22Rv1 (cell line): ENCODE measurements around the gene PSMB8.

Experiments
- CTCF ChIP-seq: fragments of 450-650 bp; IDR thresholded peaks from 2 replicates; pipeline ENCODE4 v1.5.1; 2017; ENCODE audit warnings: mild to moderate bottlenecking
- ZFX ChIP-seq: fragments of 450-650 bp; IDR thresholded peaks from 2 replicates; pipeline ENCODE4 v1.6.1; 2017; ENCODE audit warnings: antibody characterized with exemption, borderline replicate concordance

- TF ChIP-seq CTCF (no peak), ZFX (no peak)
Measured at GRCh38 chr6:32886681-32887383, 43.0 kb upstream of the PSMB8 start.
